Measurements from ENCODE around the gene ALKBH5. TPM values are rescaled to one million over a fixed set of nuclear protein-coding genes. Genes with fewer than 3 reads are reported as not detected.
A peak's percentile ranks its signal among the peaks of the same experiment; 100 is the strongest.

Gene ALKBH5
- total RNA-seq, 1 donor from 2014 or later: 124 TPM

DNA sequence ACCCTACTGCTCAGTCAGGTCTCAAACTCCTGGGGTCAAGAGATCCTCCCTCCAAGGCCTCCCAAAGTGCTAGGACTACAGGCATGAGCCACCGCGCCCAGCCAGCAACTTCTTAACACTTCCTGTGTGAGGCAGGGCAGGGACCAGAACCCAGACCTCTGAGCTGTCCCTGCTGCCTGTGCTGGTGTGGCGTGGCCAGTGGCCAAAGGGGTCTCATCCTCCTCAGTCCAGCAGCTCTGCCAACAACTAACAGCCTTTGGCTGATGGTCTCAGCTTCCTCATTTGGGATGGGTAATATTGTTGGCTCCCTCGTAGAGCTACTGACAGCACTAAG is 40.4 kb downstream of the ALKBH5 start:
- no peak for DNase-seq

DNA sequence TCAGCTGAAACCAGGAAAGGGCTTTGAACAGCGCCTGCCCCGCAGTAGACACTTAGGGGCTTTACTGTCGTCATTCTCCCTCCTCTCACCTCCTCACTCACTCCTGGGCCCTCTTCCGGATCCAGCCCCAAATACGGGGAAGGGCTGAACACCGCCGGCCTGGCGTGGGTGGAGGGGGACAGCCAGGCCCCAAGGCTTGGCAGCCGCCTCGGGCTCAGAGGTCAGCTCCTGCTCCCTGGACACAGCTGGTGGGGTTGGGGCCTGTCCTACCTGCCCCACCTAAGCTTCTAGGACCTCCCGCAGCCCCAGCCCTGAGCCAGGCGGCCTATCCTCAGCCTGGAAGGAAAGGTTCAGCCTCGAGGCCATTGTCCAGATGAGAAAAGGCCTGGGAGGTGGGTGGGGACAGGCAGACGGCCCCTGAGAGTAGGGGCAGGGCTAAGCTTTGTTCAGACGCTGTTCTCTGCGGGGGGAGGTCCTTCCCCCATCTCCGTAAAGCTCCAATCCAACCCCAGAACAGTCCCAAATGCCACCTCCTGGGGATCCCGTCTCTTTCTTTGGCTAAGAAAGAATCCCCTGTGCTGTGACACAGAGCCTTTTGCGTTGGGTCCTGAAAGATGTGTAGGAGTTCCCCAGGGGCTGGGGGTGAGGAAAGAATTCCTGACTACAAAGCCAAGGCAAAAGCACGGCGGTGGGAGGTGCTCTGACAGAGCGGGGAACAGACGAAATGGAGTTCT is 40.9 kb downstream of the ALKBH5 start:
- DNase-seq: peak; percentile 67

DNA sequence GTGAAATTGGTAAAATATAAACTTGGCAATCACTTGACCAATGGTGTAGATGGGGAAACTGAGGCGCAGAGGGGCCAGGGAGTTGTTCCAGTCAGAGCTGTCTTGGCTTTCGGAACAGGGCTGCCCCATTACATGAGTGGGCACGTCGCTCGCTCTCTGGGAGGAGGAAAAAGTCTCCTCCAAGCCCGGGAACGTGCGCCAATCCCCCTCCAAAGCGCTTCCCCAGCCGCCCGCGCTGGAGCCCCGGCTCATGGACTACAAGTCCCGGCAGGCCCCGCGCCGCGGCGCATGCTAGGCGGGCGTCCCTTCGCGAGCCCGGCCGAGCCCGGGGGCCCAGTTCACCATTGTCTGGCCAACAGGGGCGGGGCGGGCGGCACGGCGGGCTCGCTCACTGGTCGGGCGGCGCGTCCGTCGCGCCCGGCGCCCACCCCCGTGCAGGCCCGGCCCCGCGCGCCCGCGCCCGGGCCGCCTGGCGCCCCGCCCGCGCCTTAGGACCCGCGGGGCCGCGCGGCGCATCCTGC is 41.6 kb downstream of the ALKBH5 start, which contains the start of gene LLGL1:
Gene LLGL1, plus strand, starts transcription at position 515 of the 521 bp plus-strand sequence. CDS start 48 bp downstream, outside the sequence.
- DNase-seq: peak; percentile 98

DNA sequence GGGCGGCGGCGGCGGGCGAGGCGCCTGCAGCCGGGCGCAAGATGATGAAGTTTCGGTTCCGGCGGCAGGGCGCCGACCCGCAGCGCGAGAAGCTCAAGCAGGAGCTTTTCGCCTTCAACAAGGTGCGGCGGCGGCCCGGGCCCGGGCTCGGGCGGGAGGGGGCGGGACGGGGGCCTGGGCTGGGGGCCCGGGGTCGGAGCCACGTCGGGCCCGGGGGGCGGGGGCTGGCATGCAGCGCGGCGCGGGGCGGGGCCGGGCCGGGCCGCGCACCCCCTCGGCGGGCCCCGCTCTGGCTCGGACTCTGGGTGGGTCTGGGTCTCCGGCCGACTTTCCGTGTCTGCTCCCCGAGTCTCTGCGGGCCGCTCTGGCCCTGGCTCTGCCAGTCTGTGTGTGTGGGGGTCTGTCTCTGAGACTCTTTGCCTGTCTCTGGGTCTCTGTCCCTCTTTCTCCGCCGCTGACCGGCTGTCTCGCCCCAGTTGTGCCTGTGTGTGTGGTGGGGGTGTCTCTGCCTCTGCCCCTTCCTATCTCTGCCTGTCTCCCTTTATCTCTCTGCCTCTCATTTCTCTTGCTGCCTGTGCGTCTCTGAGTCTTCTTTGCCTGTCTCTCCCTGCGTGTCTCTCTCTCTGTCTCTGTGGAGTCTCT is 42.1 kb downstream of the ALKBH5 start:
- DNase-seq: peak; percentile 64

DNA sequence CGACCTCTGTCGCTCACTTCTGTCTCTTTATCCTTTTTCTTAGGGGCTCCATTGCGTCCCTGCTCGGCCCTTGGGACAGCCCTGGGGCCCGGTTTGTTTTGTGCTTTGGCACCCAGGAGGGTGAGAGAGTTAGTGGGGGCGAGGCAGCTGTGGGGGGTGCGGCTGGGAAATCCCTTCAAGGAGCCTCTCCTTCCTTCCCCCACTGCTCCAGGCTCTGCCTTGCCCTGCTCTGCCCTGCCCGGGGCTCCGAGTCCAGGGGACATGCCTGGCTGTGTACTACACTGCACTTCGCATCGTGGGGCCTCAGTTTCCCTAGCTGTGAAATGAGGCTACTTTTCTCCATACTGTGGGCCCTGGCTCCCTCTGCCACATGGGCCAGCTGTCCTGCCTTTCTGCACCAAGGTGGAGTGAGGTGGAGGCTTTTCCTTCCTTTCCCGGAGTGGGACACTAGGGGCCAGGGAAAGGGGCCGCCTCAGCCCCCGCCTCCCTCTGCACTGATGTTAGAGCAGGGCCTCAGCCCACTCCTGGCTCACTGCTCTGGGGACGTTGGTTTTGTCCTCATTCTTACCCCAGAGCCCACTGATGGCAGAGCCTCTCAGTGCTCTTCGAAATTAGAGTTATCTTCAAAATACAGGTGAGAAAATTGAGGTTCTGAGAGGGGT is 42.8 kb downstream of the ALKBH5 start:
- no peak for DNase-seq

DNA sequence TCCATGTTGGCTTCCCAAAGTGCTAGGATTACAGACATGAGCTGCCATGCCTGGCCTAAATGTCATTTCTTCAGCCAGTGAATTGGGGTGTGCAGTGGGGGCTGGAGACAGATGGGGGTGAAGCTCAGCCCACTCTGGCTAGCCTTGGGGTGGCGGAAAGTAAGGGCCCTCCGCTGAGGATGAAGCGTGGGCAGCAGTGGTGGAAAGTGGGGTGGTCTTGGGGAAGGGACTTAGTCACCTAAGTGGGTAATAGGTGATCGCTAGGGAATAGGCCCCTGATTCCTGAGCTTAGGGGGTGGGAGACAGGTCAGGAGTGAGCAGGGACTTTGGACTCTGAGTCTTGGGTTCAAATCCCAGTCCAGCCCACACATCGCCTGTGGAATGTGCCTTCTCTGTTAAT is 44.0 kb downstream of the ALKBH5 start:
- no peak for DNase-seq

DNA sequence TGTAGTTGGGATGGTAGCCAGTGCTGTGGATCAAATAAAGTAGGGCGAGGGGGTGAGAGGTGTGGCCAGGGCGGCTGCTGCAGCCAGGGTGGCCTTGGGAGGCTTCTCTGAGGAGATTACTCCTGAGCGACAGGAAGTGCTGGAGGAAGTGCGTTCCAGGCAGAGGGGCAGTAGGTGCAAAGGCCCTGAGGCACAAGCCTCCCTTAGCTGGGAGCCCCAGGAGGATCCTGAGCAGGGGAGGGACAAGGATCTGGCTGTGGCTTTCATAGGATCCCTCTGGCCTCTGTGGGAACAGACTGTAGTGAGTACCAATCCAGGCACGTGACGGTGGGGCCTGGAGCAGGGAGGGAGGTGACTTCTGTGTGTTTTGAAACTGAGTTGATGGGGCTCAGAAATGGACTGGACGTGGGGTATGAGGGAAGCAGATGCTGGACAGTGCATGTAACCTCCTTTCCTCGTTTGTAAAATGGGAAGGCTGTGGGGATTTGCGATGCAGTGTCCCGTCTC is 44.6 kb downstream of the ALKBH5 start:
- DNase-seq: no peak

DNA sequence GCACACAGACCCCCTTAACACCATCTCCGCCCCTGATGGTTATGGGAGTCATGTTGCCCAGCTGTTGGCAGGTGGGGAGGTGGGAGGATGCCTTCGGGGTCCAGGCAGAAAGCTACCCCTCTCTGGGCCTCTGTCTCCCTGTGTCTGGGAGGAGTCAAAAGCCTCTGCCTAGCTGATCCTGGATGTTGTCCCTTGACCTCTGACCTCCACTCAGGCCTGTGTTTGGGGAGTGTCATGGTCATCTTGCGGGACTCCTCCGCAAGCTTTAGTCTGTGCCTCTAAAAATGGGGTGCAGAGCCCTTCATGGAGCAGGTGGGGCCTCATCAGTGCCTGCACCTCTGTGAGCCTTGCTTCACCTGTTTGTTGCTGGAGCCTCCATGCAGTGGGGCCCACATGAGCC is 45.6 kb downstream of the ALKBH5 start:
- DNase-seq: no peak

DNA sequence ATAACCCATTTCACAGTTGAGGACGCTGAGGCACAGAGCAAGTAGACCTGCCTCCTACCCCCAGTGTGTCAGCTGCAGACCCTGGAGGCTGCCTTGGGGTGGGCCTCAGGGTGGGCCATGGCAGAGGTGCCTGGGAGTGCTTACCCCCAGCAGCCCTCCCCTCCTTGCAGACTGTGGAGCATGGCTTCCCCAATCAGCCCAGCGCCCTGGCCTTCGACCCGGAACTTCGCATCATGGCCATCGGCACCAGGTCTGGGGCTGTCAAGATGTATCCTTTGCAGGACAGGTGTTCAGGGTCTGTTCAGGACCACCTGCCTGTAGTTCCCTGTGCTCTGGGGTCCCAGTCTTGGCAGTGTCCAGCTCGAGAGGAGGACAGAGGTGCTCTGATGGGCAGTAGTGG is 46.1 kb downstream of the ALKBH5 start:
- DNase-seq: no peak

DNA sequence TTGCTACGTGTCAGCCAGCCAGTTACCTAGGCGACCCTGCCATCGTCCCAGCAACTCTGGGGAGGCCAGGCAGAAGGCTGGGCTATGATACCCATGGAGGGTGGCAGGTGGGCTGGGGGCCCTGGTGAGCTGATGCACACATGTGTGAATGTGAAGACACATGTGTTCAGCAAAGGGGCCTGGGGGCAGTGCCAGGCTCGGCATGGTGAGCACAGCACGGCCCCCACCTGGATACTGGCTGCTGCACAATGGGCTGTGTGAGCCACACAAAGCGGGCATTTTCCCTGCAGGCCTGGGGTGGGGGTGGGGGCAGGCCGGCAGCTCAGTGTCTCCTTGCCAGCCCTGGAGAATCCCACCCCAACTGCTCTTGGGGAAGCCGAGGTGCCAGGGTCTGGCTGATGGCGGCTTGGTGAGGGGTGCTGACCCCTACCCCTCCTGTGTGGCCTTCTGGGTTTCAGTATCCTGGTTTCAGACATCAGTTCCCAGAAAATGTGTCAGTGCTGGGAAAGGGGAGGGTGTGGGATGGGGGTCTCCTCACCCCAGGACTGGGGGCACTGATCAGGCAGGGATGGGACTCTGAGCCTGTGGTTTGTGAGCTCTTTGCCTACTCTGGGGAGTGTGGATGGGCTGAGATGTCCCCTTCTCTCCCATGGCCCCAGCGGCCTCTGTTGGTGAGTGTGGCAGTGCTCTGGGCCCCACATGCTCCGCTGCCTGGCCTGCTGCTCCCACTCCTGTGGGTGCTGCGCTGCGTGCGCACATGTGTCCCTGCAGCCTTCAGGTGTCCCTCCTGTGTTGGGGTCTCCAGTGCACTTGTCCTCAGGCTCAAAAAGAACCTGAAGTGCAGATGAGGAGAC is 46.9 kb downstream of the ALKBH5 start:
- peak; percentile 31 for DNase-seq

DNA sequence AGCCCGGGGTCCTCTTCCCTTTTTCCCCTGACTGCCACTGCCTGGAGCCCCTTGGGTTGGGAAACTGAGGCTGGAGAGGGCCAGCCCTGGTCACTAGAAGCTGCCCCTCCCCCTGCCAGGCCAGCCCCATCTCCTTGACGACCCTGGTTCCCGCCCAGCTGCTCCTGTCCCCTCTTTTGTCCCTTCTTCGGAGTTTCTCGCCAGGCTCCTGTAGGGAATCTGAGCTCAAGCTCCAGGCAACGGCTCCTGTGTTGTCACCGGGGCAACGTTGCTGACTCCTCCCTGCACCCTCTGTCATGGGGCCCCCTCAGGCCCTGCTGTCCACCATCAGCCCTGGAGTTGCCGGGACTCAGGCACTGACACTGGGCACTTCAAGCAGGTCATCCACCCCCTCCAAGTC is 47.5 kb downstream of the ALKBH5 start:
- DNase-seq: peak; percentile 20

DNA sequence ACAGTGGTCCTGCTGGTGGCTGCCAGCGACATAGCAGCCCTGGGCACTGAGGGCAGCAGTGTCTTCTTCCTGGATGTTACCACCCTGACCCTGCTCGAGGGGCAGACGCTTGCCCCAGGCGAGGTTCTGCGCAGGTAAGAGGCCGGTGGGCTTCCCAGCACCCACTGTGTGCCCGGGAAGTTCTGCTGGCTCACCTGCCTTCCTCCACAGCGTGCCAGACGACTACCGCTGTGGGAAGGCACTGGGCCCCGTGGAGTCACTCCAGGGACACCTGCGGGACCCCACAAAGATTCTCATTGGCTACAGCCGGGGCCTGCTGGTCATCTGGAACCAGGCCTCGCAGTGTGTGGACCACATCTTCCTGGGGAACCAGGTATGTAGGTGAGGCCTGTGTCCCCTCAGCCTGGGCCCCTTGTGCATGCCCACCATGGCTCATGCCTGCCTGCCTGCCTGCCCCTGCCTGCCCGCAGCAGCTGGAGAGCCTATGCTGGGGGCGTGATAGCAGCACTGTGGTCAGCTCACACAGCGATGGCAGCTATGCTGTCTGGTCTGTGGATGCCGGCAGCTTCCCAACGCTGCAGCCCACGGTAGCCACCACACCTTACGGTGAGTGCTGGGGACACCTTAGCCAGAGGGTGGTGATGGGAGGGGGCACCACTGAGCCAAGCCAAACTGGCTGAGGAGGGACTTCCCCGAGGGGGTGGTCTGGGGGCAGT is 50.3 kb downstream of the ALKBH5 start:
- no peak for DNase-seq

DNA sequence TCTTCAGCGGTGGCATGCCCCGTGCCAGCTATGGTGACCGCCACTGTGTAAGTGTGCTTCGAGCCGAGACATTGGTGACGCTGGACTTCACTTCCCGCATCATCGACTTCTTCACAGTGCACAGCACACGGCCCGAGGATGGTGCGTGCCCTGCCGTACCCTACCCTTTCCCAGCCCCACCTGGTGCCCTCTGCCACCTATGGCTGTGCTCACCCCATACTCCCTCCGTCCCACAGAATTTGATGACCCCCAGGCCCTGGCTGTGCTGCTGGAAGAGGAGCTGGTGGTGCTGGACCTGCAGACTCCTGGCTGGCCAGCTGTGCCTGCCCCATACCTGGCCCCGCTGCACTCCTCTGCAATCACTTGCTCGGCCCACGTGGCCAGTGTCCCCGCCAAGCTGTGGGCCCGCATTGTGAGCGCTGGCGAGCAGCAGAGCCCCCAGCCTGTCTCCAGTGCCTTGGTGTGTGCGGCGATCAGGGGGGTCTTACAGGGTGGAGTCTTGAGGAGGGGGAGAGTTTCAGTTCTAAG is 51.3 kb downstream of the ALKBH5 start:
- DNase-seq: no peak

DNA sequence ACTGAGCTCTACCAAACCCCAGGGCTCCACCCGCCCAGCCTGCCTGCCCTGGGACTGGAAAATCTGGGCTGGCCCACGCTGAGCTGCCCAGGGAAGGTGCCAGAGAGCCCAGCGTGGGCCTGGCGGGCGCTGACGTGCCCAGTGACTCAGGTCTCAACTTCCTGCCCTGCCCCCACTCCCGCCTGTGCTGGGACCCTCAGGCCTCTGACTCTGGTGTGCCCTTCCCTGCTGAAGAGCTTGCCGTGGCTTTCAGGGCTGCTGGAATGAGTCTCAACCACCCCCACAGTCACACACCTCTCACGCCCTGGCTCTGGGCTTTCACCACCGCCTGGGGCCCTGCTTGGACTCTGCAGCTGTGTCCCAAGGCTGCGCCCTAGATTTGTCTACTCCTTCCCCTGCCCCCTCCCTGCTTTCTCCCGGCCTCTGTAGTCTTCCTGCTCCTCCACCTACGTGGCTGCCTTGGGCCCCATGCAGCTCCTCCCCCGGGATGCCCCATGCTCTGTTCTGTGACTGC is 52.2 kb downstream of the ALKBH5 start:
- no peak for DNase-seq

DNA sequence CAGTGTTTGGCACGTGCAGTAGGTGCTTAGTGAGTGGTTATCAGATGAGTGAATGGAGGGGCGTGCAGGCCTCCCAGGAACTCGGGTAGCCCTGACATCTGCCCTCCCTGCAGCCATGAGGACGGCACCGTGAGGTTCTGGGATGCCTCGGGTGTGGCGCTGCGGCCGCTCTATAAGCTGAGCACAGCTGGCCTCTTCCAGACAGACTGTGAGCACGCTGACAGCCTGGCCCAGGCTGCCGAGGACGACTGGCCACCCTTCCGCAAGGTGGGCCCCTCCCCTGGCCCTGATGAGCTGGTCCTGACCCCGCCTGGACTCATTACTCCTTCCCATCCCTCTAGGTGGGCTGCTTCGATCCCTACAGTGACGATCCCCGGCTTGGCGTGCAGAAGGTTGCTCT is 52.9 kb downstream of the ALKBH5 start:
- DNase-seq: no peak

DNA sequence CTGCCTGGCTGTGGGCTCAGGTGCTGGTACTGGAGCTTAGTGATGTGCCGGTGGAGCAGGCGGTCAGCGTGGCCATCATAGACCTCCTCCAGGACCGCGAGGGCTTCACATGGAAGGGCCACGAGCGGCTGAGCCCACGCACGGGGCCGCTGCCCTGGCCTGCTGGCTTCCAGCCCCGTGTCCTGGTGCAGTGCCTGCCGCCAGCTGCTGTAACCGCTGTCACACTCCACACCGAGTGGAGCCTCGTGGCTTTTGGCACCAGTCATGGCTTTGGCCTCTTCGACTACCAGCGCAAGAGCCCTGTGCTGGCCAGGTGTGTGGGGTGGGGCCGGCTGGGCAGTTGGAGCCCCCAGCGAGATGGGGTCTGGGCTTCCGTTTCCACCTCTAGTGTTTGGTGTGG is 53.8 kb downstream of the ALKBH5 start:
- DNase-seq: no peak

DNA sequence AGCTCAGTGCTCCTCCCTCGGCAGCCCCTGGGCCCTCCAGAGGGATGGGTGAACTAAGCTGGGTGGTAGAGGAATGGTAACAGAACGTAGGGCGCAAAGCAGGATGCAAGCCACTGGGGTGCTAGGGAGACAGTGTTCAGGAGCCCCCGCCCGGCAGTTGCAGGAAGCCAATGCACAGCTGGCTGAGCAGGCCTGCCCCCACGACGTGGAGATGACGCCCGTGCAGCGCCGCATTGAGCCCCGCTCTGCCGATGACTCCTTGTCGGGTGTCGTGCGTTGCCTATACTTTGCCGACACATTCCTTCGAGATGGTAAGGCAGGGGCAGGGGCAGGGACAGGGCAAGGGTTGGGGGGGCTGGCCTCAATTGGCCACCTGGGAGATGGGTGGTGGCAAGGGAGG is 54.7 kb downstream of the ALKBH5 start:
- no peak for DNase-seq

DNA sequence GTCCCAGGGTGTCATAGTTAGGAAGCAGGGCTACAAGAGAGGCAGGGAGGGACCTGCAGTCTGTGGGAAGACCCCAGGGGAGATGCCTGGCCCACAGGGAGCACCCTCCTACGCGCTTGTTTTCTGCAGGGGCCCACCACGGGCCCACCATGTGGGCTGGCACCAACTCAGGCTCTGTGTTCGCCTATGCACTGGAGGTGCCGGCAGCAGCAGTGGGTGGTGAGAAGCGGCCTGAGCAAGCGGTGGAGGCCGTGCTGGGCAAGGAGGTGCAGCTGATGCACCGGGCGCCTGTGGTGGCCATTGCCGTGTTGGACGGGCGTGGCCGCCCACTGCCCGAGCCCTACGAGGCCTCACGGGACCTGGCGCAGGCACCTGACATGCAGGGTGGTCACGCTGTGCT is 56.8 kb downstream of the ALKBH5 start:
- no peak for DNase-seq

DNA sequence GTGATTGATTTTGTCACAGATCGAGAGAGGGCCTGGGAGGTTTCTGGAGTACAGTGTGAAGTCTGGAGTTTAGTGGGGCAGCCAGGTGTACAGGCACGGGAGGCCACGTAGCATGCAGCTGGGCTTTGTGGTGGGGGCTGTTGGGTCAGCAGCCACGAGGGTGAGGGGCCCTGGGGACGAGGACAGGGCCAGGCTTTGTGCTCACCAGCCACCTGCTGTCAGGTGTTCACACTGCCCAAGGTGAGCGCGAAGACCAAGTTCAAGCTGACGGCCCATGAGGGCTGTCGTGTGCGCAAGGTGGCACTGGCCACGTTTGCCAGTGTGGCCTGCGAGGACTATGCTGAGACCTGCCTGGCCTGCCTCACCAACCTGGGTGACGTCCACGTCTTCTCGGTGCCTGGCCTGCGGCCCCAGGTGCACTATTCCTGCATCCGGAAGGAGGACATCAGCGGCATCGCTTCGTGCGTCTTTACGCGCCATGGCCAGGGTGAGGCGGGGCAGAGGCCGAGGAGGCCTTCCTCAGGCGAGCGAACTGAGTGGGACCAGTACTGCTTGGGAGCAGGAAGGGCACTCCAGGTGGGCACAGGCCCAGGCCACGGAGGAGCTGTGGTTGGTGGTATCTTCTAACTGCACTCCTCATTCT is 57.7 kb downstream of the ALKBH5 start:
- DNase-seq: no peak

DNA sequence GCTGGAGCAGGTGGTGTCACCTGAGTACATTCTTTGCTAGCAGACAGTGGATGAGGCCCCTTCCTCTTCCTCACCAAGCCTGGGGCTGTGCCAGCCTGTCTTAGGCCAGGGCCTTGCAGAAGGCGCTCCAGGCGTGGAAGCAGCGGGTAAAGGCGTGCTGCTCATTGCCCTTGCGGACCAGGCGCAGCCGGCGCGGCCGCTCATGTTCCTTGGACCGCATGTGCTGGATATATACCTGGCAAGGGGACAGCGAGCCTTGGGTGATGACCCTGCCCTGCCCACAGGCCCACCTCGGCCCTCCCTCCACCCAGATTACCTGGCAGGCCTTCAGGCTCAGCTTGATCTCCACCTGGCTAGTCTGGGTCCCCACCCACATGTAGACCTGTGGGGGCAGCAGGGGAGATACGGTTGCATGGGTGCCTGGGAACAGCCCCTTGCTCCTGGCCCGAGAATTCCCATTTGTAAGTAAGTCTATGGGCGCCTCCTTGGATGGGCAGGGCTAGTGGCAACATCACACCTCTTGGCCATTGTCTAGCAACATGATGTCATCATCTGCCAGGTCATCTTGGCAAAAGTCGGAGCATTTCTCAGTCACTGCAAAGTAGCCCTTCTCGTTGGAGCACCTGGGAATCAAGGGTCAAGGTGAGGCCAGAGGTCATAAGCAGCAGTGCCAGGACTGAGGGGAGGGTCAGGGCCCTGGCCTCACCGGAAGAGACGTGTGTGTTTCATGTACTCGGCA is 61.6 kb downstream of the ALKBH5 start:
- DNase-seq: no peak
